Ishikawa (cell line): ENCODE results near the gene TBC1D22B.
A peak's percentile ranks its signal among the peaks of the same experiment; 100 is the strongest.

ENCODE experiments used
- CEBPB ChIP-seq: IDR thresholded peaks from 2 replicates; pipeline ENCODE4 v1.6.1; 2012
- CREB1 ChIP-seq: IDR thresholded peaks from 2 replicates; pipeline ENCODE4 v1.6.1; 2012; ENCODE audit warnings: low read depth
- EGR1 ChIP-seq: IDR thresholded peaks from 2 replicates; pipeline ENCODE4 v1.6.1; 2012
- EP300 ChIP-seq: IDR thresholded peaks from 2 replicates; pipeline ENCODE4 v1.6.1; 2012; ENCODE audit warnings: borderline replicate concordance
- FOXM1 ChIP-seq: IDR thresholded peaks from 2 replicates; pipeline ENCODE4 v1.6.1; 2012; ENCODE audit warnings: low read depth, borderline replicate concordance
- MAX ChIP-seq: IDR thresholded peaks from 2 replicates; pipeline ENCODE4 v1.6.1; 2012
- NFIC ChIP-seq: IDR thresholded peaks from 2 replicates; pipeline ENCODE4 v1.6.1; 2012
- RAD21 ChIP-seq: IDR thresholded peaks from 2 replicates; pipeline ENCODE4 v1.6.1; 2012; ENCODE audit warnings: low read depth
- TAF1 ChIP-seq: IDR thresholded peaks from 2 replicates; pipeline ENCODE4 v1.6.1; 2012; ENCODE audit warnings: low read depth, mild to moderate bottlenecking
- TCF12 ChIP-seq: IDR thresholded peaks from 2 replicates; pipeline ENCODE4 v1.6.1; 2012; ENCODE audit warnings: low read depth
- TEAD4 ChIP-seq: IDR thresholded peaks from 2 replicates; pipeline ENCODE4 v1.6.1; 2012
- YY1 ChIP-seq: IDR thresholded peaks from 2 replicates; pipeline ENCODE4 v1.6.1; 2012; ENCODE audit warnings: low read depth
- ZBTB7A ChIP-seq: IDR thresholded peaks from 2 replicates; pipeline ENCODE4 v1.6.1; 2012; ENCODE audit warnings: low read depth
- TF ChIP-seq, protein P1 (sequence below): IDR thresholded peaks from 2 replicates; pipeline ENCODE4 v1.6.1; 2012
- TF ChIP-seq, protein P2 (sequence below): IDR thresholded peaks from 2 replicates; pipeline ENCODE4 v1.6.1; 2012; ENCODE audit warnings: low read depth, mild to moderate bottlenecking

TBC1D22B gene

GRCh38 chr6:37375376-37375775 lies 117.8 kb downstream of the TBC1D22B start:
- TF ChIP-seq RAD21: no peak
- no peak for TF ChIP-seq TCF12
- no peak for TF ChIP-seq TEAD4
- no peak for TF ChIP-seq NFIC
- no peak for TF ChIP-seq CEBPB
- TF ChIP-seq, protein P1, sequence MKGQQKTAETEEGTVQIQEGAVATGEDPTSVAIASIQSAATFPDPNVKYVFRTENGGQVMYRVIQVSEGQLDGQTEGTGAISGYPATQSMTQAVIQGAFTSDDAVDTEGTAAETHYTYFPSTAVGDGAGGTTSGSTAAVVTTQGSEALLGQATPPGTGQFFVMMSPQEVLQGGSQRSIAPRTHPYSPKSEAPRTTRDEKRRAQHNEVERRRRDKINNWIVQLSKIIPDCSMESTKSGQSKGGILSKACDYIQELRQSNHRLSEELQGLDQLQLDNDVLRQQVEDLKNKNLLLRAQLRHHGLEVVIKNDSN: no peak
- TF ChIP-seq YY1: no peak
- TF ChIP-seq TAF1: no peak
- no peak for TF ChIP-seq CREB1
- TF ChIP-seq FOXM1: no peak
- no peak for TF ChIP-seq ZBTB7A
- TF ChIP-seq EGR1: no peak
- no peak for TF ChIP-seq EP300
- TF ChIP-seq, protein P2, sequence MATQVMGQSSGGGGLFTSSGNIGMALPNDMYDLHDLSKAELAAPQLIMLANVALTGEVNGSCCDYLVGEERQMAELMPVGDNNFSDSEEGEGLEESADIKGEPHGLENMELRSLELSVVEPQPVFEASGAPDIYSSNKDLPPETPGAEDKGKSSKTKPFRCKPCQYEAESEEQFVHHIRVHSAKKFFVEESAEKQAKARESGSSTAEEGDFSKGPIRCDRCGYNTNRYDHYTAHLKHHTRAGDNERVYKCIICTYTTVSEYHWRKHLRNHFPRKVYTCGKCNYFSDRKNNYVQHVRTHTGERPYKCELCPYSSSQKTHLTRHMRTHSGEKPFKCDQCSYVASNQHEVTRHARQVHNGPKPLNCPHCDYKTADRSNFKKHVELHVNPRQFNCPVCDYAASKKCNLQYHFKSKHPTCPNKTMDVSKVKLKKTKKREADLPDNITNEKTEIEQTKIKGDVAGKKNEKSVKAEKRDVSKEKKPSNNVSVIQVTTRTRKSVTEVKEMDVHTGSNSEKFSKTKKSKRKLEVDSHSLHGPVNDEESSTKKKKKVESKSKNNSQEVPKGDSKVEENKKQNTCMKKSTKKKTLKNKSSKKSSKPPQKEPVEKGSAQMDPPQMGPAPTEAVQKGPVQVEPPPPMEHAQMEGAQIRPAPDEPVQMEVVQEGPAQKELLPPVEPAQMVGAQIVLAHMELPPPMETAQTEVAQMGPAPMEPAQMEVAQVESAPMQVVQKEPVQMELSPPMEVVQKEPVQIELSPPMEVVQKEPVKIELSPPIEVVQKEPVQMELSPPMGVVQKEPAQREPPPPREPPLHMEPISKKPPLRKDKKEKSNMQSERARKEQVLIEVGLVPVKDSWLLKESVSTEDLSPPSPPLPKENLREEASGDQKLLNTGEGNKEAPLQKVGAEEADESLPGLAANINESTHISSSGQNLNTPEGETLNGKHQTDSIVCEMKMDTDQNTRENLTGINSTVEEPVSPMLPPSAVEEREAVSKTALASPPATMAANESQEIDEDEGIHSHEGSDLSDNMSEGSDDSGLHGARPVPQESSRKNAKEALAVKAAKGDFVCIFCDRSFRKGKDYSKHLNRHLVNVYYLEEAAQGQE: no peak
- no peak for TF ChIP-seq MAX

GRCh38 chr6:37376078-37376743 lies 118.6 kb downstream of the TBC1D22B start:
- TF ChIP-seq, protein P2: no peak
- no peak for TF ChIP-seq EGR1
- no peak for TF ChIP-seq YY1
- no peak for TF ChIP-seq ZBTB7A
- TF ChIP-seq NFIC: no peak
- no peak for TF ChIP-seq FOXM1
- no peak for TF ChIP-seq RAD21
- no peak for TF ChIP-seq MAX
- TF ChIP-seq CEBPB: no peak
- no peak for TF ChIP-seq CREB1
- TF ChIP-seq, protein P1: no peak
- TF ChIP-seq TEAD4: no peak
- TF ChIP-seq TCF12: no peak
- no peak for TF ChIP-seq TAF1

- TF ChIP-seq CREB1 (no peak), EGR1 (no peak), CEBPB (no peak), TEAD4 (no peak), NFIC (no peak), RAD21 (peak; percentile 69), FOXM1 (no peak)
- TF ChIP-seq, protein P2: peak; percentile 66
These were observed 124.0 kb downstream of the TBC1D22B start for GRCh38 chr6:37381579-37381978.
